Stimulated activated CD4-positive, alpha-beta T cell treated with anti-CD3 and anti-CD28 coated beads, Interleukin-4, amount 100 ng/mL, for 48 hours (primary cell): ENCODE data around the gene LONP2.
"Not testable (repeated sequence)": the region's sequence is repeated elsewhere in the genome, so short reads cannot be mapped to it uniquely, and the experiment has no call there.

Experiments used
- DNase-seq, 2 donors: peaks; one replicate each; pipeline ENCODE4 v3.0.0-alpha.2; 2020; ENCODE audit warnings: low read depth in 2 of 2

Gene LONP2

DNA sequence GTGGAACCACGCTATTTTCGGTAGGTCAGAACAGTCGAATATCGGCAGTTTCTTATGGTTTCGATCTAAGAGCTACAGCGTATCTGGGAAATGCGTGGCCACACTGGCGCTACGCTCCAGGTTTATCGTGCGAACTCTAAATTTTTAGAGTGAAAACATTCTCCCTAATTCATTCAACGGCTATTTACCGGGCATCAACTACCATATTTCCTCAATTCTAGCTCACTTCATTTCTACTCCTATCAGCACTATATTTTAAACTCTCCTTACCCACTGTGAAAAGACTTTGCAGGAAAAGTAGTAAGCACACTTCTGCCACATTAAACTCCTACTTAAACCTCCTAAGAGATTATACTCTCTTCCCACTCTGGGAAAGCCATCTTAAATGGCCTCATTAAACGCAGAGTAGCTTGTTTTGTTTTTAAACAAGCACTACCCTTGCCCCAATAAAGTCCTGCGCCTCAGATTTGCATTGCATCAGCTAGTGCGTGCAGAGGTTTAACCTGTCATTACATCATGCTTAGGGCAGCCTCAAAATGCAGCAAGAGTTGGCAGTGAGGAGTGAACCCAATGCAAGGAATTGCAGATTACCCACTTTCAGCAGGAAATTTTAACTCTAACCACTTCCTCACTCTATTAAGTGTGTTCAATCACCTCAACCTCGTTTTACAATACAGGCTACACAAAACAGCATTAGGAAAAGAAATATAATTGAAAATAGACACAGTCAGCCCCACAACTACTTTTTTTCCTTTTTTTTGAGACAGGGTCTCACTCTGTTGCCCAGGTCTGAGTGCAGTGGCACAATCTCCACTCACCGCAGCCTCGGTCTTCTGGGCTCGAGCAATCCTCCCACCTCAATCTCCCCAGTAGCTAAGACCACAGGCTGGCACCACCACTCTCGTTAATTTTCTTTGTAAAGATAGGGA lies 122.3 kb downstream of the LONP2 start:
- DNase-seq: peak in 1 of 2 donors; percentile 32

DNA sequence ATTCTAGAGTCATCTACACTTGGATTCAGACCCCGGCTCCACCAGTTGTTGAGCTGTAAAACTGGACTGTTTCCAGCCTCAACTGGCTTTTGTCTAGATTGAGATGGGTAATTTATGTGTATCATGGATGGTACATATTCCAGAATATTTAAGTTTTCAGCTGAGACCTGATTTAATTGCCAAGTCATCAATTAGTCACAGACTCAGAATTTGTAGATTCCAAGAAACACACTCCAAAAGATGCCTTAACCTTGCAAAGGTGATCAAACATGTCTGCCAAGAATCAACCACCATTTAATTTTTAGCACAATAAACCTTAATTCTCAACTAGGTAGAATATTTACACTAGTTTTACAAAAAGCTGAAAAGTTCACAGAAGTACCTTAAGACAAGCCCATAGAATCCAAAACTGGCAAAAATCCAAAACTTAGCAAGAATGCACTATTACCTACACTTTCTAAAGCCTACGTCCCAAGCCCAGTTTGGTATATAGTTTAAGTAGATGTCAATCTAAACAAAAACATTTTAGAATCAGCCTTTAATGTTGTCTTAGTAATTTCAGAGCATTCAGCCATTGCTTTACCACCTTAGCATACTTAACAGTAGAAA lies 123.4 kb downstream of the LONP2 start:
- DNase-seq: no peak

DNA sequence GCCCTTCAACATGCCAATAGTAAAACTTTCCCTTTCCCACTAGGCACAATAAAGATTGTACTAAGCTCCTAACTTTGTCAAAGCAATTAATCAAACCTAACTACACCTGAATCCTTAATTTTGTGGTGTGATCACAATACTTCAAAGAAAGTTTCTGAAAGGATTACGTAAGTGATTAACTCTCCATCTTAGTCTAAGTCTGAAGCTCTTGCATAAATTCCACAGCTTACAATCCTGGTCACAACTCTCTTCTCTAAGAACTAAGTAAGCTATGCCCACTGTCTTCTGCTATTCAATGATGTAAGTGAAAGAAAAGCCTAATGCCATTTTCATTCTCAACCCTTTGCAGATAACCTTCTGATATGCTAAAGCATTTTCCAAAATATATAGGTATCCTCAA lies 125.7 kb downstream of the LONP2 start:
- no peak for DNase-seq

DNA sequence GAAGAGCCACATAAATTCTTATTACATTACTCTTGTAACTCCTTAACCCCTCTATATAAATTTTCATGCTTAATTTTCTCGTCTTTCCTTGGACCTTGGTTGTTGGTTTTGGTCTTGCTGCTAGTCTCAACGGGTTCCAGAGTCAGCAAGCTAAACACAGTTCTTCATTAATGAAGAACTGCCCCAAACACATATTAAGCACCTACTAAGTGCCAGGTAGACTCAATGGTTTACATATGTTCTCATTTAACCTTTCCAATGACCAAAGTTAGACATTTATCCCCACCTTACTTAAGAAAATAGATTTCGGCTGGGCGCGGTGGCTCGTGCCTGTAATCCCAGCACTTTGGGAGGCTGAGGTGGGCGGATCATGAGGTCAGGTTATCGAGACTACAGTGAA lies 126.1 kb downstream of the LONP2 start:
- no peak for DNase-seq

DNA sequence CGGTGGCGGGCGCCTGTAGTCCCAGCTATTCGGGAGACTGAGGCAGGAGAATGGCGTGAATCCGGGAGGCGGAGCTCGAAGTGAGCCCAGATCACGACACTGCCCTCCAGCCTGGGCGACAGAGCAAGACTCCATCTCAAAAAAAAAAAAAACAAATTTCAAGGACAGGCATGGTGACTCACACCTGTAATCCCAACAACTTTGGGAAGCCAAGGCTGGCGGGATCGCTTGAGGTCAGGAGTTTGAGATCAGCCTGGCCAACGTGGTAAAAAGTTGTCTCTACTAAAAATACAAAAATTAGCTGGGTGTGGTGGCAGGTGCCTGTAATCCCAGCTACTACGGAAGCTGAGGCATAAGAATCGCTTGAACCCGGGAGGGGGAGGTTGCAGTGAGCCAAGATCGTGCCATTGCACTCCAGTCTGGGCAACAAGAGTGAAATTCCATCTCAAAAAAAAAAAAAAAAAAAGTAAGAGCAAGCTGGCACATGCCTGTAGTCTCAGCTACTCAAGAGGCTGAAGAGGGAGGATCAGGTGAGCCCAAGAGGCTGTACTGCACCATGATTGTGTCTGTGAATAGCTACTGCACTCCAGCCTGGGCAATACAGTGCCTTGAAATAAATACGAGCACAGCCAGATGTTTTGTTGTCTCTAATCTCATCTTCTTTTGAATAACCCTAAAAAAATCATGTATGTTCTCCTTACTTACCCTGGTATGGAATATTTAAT lies 126.7 kb downstream of the LONP2 start:
- not testable (repeated sequence) for DNase-seq

DNA sequence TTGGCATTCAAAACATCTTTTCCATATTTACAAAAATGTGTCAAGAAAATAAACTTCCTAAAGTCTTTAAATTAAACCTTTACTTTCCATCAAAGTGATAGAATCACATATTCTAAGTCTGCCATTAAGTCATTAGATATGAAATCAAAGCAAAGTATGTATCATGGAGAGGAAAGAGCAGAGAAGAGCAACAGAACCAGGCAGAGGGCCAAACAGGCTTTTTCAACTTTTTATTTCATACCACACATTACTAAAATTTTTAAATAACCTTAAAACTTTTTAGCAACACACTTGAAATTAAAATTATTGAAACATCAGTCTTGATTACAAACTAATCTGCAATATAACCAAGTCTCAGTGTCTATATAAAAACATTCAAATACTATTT lies 127.3 kb downstream of the LONP2 start:
- no peak for DNase-seq

DNA sequence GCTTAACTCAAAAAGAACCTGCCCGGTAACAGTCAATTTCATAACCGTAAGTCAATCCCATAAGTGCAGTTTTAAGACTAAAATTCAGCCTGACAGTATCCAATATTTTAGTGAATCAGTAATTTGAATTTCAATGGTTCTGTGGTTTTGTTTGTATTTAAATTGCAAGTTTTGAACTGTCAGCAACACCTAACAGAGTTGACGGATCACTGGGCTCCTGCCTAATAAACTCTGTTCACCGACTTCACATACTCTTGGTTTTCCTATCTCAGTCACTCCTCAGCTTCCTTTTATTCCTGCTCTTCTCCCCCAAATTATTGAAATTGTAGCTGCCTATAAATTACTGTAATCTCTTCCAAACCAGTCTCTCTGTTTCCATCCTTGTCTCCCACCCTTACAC lies 128.6 kb downstream of the LONP2 start:
- no peak for DNase-seq

DNA sequence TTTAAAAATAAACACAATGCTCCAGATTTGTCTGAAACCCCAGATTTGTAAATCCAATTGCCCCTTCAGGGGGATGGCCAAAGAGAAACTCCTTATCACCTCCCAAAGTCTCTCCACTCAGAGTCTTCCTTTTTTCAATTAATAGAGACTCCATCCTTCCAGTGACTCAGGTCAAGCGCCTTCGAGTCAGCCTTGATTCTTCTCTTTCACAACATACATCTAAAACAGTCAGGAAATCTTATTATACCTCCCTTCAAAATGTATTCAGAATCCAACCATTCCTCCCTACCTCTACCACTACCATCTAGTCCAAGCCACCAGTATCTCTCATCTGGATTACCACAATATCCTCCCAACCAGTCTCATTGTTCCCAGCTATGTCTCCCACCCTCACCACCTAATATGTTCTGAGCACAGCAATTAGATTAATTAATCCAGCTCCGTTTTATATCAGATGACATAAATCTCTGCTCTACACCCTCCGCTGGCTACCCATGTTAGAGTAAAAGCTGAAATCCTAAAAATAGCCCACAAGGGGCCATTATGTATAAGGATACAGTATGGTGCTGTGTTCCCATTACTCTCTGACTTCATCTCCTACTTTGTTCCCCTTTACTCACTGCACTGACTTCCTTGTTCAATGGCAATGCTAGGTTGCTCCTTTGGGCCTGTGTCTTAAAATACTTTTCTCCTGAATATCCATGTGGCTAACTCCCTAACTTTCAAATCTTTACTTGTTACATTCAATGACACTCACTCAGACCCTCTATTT lies 129.3 kb downstream of the LONP2 start:
- no peak for DNase-seq

DNA sequence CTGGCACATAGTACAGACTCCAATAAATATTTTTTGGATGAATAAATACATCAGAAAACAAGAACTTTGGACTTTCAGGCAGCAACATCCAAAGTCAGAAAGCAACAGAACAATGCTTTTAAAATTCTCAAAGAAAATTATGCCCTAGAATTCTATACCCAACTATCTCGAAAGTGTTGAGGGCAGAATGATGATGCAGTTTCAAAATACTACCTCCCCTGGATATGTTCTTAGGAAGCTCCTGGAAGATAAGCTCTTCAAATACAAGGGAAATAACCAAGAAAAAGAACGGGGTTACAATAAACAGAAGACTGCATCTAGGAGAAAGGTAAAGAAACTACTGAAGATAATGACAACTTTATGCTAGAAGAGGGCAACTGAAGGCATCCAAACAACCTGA lies 130.2 kb downstream of the LONP2 start:
- DNase-seq: no peak

DNA sequence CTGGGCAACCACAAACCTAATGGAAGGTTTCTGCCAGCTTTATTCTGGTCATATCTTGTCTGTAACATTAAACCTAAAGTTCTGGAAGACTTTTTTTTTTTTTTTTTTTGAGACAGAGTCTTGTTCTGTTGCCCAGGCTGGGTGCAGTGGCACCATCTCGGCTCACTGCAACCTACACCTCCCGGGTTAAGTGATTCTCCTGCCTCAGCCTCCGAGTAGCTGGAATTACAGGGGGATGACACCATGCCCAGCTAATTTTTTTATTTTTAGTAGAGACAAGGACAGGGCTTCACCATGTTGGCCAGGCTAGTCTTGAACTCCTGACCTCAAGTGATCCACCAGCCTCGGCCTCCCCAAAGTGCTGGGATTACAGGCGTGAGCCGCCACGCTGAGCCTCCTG lies 133.2 kb downstream of the LONP2 start:
- not testable (repeated sequence) for DNase-seq

DNA sequence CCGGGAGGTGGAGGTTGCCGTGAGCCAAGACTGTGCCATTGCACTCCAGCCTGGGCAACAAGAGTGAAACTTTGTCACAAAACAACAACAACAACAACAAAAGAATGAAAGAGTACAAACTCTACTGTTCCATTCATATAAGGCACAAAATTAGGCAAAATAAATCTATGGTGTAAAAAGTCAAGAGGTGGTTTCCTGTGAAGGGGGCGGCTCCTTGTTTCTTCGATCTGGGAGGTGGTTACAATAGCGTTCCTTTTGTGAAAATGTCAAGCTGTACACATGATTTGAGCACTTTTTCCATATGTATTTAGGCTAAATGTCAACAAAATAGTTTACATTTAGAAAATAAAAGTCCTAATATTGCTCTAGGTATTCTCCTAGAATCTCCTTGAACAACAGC lies 134.2 kb downstream of the LONP2 start:
- no peak for DNase-seq

DNA sequence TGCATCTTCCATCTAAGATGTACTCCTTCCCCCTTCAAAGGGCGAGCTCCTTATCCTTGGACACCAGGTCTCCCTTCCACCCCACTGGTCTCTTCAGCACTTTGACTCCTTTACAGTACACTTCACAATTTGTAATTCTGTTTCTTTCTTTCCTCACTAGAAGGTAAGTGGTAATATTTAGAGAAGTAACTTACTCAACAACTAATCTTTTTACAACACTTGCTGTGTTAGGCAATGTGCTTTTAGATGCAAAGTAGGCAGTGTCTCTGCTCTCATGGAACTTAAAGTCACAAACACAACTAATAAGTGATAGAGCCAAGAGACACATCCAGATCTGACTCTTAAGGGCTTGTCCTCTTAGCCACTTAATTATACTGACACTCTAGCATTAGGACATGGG lies 134.7 kb downstream of the LONP2 start:
- no peak for DNase-seq

DNA sequence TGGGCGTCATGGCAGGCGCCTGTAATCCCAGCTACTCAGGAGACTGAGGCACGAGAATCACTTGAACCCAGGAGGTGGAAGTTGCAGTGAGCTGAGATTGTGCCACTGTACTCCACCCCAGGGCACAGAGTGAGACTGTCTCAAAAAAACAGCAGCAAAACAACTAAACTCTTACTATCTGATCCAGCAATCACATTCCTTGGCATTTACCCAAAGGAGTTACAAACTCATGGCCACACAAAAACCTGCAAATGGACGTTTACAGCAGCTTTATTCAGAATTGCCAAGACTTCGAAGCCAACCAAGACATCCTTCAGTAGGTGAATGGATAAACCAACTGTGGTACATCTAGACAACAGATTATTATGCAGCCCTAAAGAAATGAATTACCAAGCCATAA lies 137.1 kb downstream of the LONP2 start:
- no peak for DNase-seq

DNA sequence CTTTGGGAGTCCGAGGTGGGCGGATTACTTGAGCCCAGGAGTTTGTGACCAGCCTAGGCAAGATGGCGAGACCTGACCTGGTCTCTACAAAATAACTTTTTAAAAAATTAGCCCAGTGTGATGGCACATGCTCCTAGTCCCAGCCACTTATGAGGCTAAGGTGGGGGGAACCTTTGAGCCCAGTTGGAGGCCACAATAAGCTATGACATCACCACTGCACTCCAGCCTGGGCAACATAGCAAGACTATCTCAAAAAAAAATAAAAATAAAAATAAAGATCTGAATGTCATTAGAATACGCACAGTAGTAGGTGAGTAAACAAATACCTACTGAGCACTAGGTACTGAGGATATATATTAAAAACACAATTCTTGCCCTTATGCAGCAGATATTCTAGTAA lies 138.0 kb downstream of the LONP2 start:
- no peak for DNase-seq

DNA sequence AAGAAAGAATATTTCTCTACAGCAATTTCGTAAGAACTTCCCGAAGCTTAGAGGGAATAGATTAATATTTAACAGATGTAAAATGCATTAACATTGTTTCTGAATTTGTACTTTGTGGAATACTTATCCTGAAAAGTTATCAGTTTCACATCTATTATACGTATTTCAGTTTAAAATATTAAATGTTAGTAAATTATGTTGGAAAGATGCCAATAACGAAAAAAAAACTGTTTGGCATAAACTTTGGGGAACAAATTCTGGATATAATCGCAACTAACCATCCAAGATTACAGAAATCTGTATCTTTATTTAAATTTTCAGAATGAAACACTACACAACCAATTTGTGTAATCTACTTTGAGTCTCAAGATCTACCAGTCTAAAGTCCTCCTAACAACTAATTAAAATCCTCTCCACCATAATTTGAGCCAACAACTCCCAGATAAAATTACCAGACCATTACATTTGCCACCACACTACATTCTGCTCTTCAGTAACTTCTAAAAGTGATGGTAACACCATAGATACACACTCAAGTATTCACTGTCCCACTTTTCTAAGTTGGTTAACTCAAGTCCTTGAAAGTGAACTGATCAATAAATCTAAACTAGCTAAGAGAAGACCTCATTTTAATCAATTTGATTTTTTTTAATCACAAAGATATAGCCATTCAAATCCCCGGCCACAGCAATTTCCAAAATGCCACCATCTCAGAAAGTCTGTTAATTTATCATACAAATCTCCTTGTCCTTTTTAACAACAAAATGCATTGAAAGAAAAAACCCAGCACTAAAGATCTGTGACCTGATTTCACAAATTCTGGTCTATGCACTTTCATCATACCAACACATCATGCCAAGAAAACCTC lies 139.1 kb downstream of the LONP2 start:
- DNase-seq: no peak

DNA sequence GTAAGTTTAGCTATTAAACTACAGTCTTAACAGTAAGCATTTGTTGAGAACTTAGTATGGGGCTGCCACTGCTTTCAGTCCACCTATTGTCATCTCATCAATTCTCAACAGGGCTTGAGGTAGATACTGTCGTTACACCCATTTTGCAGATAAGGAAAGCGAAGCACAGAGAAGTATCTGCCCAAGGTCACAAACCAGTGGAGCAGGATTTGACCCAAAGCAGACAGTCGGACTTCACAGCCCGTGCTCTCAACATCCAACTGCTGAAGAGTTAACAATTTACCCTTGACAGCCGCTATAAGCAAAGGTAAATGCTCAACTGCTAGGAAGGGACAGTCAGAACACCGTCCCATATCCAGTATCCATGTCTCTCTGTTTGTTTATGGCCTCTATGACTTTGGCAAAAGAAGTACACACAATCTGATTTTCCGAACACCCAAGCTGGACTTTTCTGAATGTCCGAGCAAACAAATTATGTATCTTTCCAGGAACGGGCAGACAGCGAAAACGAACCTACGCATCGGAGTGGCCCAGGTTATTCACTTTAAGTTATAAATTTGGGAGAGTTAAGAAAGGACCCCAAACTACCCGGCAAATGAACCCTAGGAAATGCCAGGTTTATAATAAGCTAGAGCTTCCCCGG lies 139.9 kb downstream of the LONP2 start:
- DNase-seq: no peak

DNA sequence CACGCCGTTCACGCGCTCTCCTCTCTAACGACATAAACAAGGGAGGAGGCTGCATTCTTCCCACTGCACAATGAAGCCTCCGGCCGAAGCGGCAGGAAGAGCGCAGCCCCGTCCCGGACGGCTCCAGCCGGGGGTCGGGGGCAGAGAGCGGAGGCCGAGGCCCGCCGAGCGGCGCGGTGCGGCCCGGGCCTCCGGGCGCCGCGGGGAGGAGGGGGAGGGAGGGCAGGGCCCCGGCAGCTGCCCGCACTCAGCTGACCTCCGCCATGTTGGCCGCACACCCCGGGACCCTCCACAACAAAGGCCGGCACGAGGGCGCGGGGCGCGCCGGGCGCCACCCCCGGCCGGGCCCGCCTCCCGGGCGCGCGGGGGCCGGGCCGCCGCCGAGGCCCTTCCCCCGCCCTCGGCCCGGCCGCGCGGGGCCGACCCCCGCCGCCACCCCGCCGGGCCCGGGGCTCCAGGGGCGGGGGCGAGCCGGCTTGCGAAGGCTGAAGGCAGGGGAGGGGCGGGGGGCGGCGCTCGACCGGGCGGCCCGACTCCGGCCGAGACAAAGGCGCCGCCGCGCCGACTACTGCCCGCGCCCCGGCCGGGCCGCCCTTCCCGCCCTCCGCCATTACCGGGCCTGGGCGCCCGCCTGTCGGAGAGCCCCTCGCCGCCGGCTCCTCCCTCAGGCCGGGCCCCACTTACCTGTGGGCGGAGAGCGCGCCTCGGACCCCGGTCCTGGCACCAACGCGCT lies 140.6 kb downstream of the LONP2 start:
- no peak for DNase-seq

DNA sequence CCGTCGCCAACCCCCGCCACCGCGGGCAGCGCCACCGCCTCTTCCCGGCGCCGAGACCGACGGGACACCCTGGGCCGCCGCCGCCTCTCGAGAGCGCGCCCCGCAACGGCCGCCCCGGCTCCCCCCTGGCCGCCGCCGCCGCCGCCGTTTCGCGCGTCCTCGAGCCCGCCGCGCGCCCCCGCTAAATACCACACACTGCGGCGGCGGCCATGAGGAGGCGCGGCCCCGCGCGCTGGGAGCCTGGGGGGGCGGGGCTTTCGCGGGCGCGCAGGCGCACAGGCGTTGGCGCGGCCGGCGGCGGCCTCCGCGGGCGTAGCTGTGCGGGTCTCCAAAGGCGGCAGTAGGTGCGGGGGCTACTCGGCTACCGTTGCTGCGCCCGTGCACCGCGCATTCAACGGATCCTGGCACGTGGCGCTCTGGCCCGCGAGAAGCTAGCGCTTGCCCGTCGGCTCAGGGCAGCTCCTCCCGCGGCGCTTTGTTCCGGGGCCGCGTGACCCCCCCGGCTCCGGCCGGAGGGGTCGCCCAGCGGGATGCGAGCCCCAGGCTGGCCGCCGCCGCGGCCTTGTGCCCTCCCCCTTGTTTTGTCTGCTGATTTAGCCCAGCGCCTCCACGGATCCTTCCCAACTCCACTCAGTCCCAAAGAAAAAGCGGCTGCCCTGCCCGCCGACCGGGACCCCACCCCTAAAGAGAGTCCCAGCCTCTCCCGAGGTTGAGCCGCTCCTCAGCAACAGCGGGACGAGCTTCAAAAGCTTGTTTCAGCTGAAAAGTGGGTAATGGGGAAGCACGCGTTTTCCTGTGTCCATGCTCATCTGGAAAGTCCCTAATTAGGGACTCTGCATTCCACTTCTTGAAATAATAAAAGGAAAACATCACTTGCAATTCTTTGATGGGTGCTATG lies 141.4 kb downstream of the LONP2 start, which contains the start of gene SIAH1:
TSS of gene SIAH1 (minus strand) at position 161 of the 898 bp plus-strand sequence. CDS start 22,985 bp downstream, outside the sequence.
- DNase-seq: peak; percentile 79 to 82
